ENCODE data around the gene MRPS18A.
"Not testable (repeated sequence)": the region's sequence is repeated elsewhere in the genome, so short reads cannot be mapped to it uniquely, and the experiment has no call there.

The MRPS18A gene

GRCh38 chr6:43669050-43669921 is 18.3 kb downstream of the MRPS18A start:
- no peak for DNase-seq

- peak; percentile 63 for DNase-seq
These were observed 19.2 kb downstream of the MRPS18A start for GRCh38 chr6:43668151-43669028.

- peak; percentile 86 for DNase-seq
These were observed 20.1 kb downstream of the MRPS18A start for GRCh38 chr6:43667245-43668150.

- DNase-seq = no peak
These were observed 21.2 kb downstream of the MRPS18A start for GRCh38 chr6:43666196-43666920.

- no peak for DNase-seq
These were observed 22.2 kb downstream of the MRPS18A start for GRCh38 chr6:43665376-43665775.

GRCh38 chr6:43662948-43663347 is 24.6 kb downstream of the MRPS18A start:
- DNase-seq = peak; percentile 37

- DNase-seq = no peak
These were observed 29.4 kb downstream of the MRPS18A start for GRCh38 chr6:43658161-43658560.

GRCh38 chr6:43657221-43657802 is 30.3 kb downstream of the MRPS18A start:
- no peak for DNase-seq

GRCh38 chr6:43652822-43653221 is 34.8 kb downstream of the MRPS18A start:
- DNase-seq = not testable (repeated sequence)

- no peak for DNase-seq
These were observed 39.3 kb downstream of the MRPS18A start for GRCh38 chr6:43648248-43648647.

GRCh38 chr6:43647613-43648012 is 40.0 kb downstream of the MRPS18A start:
- DNase-seq = no peak

GRCh38 chr6:43645613-43645964 is 42.0 kb downstream of the MRPS18A start:
- DNase-seq = no peak

GRCh38 chr6:43644940-43645612 is 42.5 kb downstream of the MRPS18A start, which contains the start of gene RSPH9:
TSS of gene RSPH9 (plus strand) at chr6:43645036. CDS start at chr6:43645099, 63 bp downstream.
- peak; percentile 58 for DNase-seq

GRCh38 chr6:43639984-43640800 is 47.4 kb downstream of the MRPS18A start:
- no peak for DNase-seq

GRCh38 chr6:43636308-43636659 is 51.3 kb downstream of the MRPS18A start:
- peak; percentile 28 for DNase-seq

GRCh38 chr6:43635387-43636307 is 51.9 kb downstream of the MRPS18A start, which contains the start of gene MAD2L1BP:
TSS of gene MAD2L1BP (plus strand) at chr6:43635840. CDS start at chr6:43635876, 36 bp downstream.
- peak; percentile 91 for DNase-seq

GRCh38 chr6:43634702-43635303 is 52.8 kb downstream of the MRPS18A start:
- DNase-seq = no peak

GRCh38 chr6:43633002-43633401 is 54.6 kb downstream of the MRPS18A start:
- DNase-seq = not testable (repeated sequence)
